ENCODE results near the gene GPS2. TPM values are rescaled to one million over a fixed set of nuclear protein-coding genes. Genes with fewer than 3 reads are reported as not detected.

GPS2 gene
- total and polyA plus RNA-seq, 10 of the 15 experiments (the other 5 are each of a cell fraction or from before 2014, with no cell fraction given), result 10.2 to 96.4 (median 42.5) TPM

DNA sequence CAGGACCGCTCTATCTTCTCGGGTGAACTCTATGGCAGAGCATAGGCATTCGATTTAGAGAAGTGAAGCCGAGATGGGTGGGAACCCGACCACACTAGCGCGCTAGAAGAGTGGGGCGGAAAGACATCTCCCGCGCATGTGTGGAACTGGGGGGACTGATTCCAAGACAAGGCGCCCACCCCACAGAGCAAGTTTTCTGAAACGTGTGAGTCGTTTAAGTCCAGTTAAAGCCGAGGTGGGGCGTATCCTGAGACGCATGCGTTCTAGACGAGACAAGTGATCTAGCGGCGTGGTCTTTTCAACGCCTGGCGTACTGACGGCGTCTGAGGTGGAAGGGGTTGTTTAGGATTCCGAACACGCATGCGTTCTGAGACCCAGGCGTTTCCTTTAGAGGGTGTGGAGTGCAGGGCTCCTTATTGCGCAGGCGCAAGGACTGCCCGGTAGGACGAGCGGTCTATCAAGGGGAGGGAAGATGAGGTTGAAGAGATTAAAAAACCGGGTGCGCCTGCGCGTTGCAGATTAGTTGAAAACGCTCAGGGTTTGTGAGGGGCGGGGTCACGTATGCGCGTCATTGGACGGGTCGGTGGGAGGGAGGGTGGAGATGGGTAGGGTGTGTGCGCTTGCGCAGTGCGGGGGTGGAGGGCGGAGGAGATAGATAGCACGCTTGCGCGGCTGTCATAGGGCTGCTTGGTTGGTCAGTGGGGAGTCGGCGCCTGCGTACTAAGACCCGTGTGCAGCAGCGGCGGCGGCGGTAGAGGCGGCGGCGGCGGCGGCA lies 8.1 kb downstream of the GPS2 start, which contains the start of gene EIF5A (continued):
- peak; percentile 30; the same call in 1 of the 2 replicates for TF ChIP-seq BACH1 (IDR thresholded peaks at IDR 0.05; ENCODE audit: borderline replicate concordance)
- peak; percentile 99 for TF ChIP-seq HDGF (IDR thresholded peaks at IDR 0.05)
- TF ChIP-seq, protein P1, sequence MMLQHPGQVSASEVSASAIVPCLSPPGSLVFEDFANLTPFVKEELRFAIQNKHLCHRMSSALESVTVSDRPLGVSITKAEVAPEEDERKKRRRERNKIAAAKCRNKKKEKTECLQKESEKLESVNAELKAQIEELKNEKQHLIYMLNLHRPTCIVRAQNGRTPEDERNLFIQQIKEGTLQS (IDR thresholded peaks at IDR 0.05; ENCODE audit: borderline replicate concordance, extremely low read depth, low read depth, low read length), result no peak
- peak; percentile 51 for TF ChIP-seq SIX5 (IDR thresholded peaks at IDR 0.05; ENCODE audit: low read depth, low read length, severe bottlenecking)
- TF ChIP-seq EGR1 (IDR thresholded peaks at IDR 0.05; ENCODE audit: borderline replicate concordance in 1 of 2, low read depth in 2 of 2, low read length in 2 of 2), result peak; percentile 8 to 99
- TF ChIP-seq STAT3 (IDR thresholded peaks at IDR 0.05; ENCODE audit: low read depth, low read length), result 0 out of 2 replicates have a peak, but pooled peaks have one; percentile 21
- peak; percentile 91 for TF ChIP-seq RUNX3 (IDR thresholded peaks at IDR 0.05; ENCODE audit: low read length)
- TF ChIP-seq SIN3A (IDR thresholded peaks at IDR 0.05; ENCODE audit: low read depth, low read length), result peak; percentile 79
- no peak for TF ChIP-seq RAD51 (IDR thresholded peaks at IDR 0.05)
- peak; percentile 84; the same call in 1 of the 2 replicates for TF ChIP-seq TARDBP (IDR thresholded peaks at IDR 0.05; ENCODE audit: borderline replicate concordance)
- TF ChIP-seq TAF1 (IDR thresholded peaks at IDR 0.05; ENCODE audit: borderline replicate concordance, low read depth, low read length), result peak; percentile 76
- 0 out of 4 replicates have a peak, but pooled peaks of 1 of the 2 experiments have one; percentile 35 for TF ChIP-seq ETV6 (conservative IDR thresholded peaks at IDR 0.05 in 1 of 2, IDR thresholded peaks at IDR 0.05 in 1 of 2; ENCODE audit: borderline replicate concordance in 1 of 2, low read depth in 1 of 2)
- peak; percentile 80; the same call in 1 of the 2 replicates for TF ChIP-seq NR2C1 (IDR thresholded peaks at IDR 0.05)
- peak; percentile 59; the same call in 1 of the 2 replicates for TF ChIP-seq RB1 (IDR thresholded peaks at IDR 0.05; ENCODE audit: borderline replicate concordance)
- TF ChIP-seq ZBED1 (IDR thresholded peaks at IDR 0.05; ENCODE audit: borderline replicate concordance), result peak; percentile 46; the same call in 1 of the 2 replicates
- TF ChIP-seq FOXM1 (IDR thresholded peaks at IDR 0.05; ENCODE audit: low read depth, low read length), result no peak
- TF ChIP-seq FOS (IDR thresholded peaks at IDR 0.05; ENCODE audit: borderline replicate concordance, extremely low read depth, insufficient read length), result no peak
- TF ChIP-seq, protein P2, sequence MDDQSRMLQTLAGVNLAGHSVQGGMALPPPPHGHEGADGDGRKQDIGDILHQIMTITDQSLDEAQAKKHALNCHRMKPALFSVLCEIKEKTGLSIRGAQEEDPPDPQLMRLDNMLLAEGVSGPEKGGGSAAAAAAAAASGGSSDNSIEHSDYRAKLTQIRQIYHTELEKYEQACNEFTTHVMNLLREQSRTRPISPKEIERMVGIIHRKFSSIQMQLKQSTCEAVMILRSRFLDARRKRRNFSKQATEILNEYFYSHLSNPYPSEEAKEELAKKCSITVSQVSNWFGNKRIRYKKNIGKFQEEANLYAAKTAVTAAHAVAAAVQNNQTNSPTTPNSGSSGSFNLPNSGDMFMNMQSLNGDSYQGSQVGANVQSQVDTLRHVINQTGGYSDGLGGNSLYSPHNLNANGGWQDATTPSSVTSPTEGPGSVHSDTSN (IDR thresholded peaks at IDR 0.05; ENCODE audit: insufficient replicate concordance, low read depth, low read length), result no peak
- TF ChIP-seq MYB (IDR thresholded peaks at IDR 0.05; ENCODE audit: borderline replicate concordance, low read depth, low read length), result no peak
- peak; percentile 59; the same call in 1 of the 2 replicates for TF ChIP-seq MTA2 (IDR thresholded peaks at IDR 0.05; ENCODE audit: low read depth)
- TF ChIP-seq, protein P3, sequence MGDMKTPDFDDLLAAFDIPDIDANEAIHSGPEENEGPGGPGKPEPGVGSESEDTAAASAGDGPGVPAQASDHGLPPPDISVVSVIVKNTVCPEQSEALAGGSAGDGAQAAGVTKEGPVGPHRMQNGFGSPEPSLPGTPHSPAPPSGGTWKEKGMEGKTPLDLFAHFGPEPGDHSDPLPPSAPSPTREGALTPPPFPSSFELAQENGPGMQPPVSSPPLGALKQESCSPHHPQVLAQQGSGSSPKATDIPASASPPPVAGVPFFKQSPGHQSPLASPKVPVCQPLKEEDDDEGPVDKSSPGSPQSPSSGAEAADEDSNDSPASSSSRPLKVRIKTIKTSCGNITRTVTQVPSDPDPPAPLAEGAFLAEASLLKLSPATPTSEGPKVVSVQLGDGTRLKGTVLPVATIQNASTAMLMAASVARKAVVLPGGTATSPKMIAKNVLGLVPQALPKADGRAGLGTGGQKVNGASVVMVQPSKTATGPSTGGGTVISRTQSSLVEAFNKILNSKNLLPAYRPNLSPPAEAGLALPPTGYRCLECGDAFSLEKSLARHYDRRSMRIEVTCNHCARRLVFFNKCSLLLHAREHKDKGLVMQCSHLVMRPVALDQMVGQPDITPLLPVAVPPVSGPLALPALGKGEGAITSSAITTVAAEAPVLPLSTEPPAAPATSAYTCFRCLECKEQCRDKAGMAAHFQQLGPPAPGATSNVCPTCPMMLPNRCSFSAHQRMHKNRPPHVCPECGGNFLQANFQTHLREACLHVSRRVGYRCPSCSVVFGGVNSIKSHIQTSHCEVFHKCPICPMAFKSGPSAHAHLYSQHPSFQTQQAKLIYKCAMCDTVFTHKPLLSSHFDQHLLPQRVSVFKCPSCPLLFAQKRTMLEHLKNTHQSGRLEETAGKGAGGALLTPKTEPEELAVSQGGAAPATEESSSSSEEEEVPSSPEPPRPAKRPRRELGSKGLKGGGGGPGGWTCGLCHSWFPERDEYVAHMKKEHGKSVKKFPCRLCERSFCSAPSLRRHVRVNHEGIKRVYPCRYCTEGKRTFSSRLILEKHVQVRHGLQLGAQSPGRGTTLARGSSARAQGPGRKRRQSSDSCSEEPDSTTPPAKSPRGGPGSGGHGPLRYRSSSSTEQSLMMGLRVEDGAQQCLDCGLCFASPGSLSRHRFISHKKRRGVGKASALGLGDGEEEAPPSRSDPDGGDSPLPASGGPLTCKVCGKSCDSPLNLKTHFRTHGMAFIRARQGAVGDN (IDR thresholded peaks at IDR 0.05), result 0 out of 2 replicates have a peak, but pooled peaks have one; percentile 61
- TF ChIP-seq KLF5 (IDR thresholded peaks at IDR 0.05; ENCODE audit: partially characterized antibody), result peak; percentile 14

Data from GM12878 (cell line).